Upper lobe of right lung (tissue), 1 donor: ENCODE measurements around the gene DMRTC2. TPM values are rescaled to one million over a fixed set of nuclear protein-coding genes. Genes with fewer than 3 reads are reported as not detected.
A peak's percentile ranks its signal among the peaks of the same experiment; 100 is the strongest.

ENCODE experiments used
- ATAC-seq: fragments of 200-7000 bp; cut with Tn5 transposase; one replicate; pipeline ENCODE4 v1.9.1; 2020; ENCODE audit warnings: mild to moderate bottlenecking, moderate library complexity
- DNase-seq: peaks from one replicate; pipeline ENCODE4 v3.0.0-alpha.2; 2020
- H3K27ac ChIP-seq: fragments of 200-600 bp; one replicate; pipeline ENCODE4 v1.8.0; 2022
- H3K27me3 ChIP-seq: fragments of 200-600 bp; one replicate; pipeline ENCODE4 v1.8.0; 2022; ENCODE audit warnings: mild to moderate bottlenecking
- H3K36me3 ChIP-seq: fragments of 200-600 bp; one replicate; pipeline ENCODE4 v1.8.0; 2022
- H3K4me1 ChIP-seq: fragments of 200-600 bp; one replicate; pipeline ENCODE4 v1.8.0; 2022
- H3K4me3 ChIP-seq: fragments of 200-600 bp; one replicate; pipeline ENCODE4 v1.8.0; 2022; ENCODE audit warnings: mild to moderate bottlenecking
- H3K9me3 ChIP-seq: fragments of 200-600 bp; one replicate; pipeline ENCODE4 v1.8.0; 2022
- intact Hi-C: fragments of 100-400 bp; cut with DNase I; formaldehyde crosslinking; loops from one replicate; pipeline ENCODE4 v1.11.0; 2022
- long read RNA-seq: library from polyadenylated mRNA; unstranded; transcript quantifications from one replicate; pipeline ENCODE4 v2.0.0, GENCODE V29; 2021
- total RNA-seq: library from RNA; stranded (reverse); fragmentation: NEBNext Ultra II Directional; extraction: Animal tissue kit (Norgen Biotek cat#: 25700); gene quantifications from one replicate; pipeline ENCODE4 v1.2.1, GENCODE V29; 2021
- TF ChIP-seq, protein P1 (sequence below): fragments of 200-600 bp; IDR thresholded peaks from one replicate; pipeline ENCODE4 v1.8.0; 2022; ENCODE audit warnings: antibody characterized with exemption
- donor health status: DM: no; HTN: yes; CAD: no; lungs with severe emphysema.

DMRTC2 gene
- not detected for total RNA-seq
- long read RNA-seq: 0 reads

DNA sequence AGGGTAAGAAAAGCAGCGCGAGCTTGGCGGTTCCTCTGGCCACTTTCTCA lies at the start of gene DMRTC2:
Gene DMRTC2, plus strand, starts transcription at position 42 of the 50 bp plus-strand sequence. CDS start 2,387 bp downstream, outside the sequence.
- Histone ChIP-seq H3K27me3 (no peaks in the 10 kb centered on the region), H3K27ac (no peak within 1 kb of the TSS), H3K4me3 (no peak within 1 kb of the TSS), H3K4me1 (no peaks in the 10 kb centered on the region), H3K36me3 (no peaks in the 10 kb centered on the region), H3K9me3 (no peaks in the 10 kb centered on the region)
- TF ChIP-seq, protein P1, sequence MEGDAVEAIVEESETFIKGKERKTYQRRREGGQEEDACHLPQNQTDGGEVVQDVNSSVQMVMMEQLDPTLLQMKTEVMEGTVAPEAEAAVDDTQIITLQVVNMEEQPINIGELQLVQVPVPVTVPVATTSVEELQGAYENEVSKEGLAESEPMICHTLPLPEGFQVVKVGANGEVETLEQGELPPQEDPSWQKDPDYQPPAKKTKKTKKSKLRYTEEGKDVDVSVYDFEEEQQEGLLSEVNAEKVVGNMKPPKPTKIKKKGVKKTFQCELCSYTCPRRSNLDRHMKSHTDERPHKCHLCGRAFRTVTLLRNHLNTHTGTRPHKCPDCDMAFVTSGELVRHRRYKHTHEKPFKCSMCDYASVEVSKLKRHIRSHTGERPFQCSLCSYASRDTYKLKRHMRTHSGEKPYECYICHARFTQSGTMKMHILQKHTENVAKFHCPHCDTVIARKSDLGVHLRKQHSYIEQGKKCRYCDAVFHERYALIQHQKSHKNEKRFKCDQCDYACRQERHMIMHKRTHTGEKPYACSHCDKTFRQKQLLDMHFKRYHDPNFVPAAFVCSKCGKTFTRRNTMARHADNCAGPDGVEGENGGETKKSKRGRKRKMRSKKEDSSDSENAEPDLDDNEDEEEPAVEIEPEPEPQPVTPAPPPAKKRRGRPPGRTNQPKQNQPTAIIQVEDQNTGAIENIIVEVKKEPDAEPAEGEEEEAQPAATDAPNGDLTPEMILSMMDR: no peak
- ATAC-seq (no peak), DNase-seq (no peak)
- intact Hi-C loops: no loop called here

DNA sequence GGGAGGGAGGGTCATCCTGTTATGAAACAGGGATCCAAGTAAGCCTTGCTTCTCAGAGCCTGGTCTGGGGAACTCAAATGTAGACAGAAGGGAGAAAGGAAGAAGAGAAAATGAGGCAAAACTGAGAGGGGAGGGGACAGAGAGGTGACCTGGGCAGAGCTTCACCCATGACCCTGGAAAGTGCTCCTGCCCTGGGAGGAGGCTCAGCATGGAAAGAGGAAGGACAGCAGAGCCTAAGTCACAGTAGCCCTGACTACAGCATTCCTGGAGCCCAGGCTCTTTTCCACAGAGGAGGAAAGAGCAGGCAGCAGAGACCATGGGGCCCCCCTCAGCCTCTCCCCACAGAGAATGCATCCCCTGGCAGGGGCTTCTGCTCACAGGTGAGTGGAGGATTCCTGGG lies 48.5 kb upstream of the DMRTC2 start, which contains the start of gene CEACAM3:
Gene CEACAM3, plus strand, starts transcription at position 226 of the 400 bp plus-strand sequence. Its CDS starts 91 bp downstream, at position 317.
- Histone ChIP-seq H3K27me3 (no peaks in the 10 kb centered on the region), H3K27ac (no peak within 1 kb of the TSS), H3K36me3 (no peaks in the 10 kb centered on the region), H3K9me3 (no peaks in the 10 kb centered on the region), H3K4me3 (no peak within 1 kb of the TSS), H3K4me1 (no peaks in the 10 kb centered on the region)
- ATAC-seq (peak; percentile 44), DNase-seq (no peak)
- TF ChIP-seq, protein P1: no peak
- intact Hi-C loops: no loop called here

DNA sequence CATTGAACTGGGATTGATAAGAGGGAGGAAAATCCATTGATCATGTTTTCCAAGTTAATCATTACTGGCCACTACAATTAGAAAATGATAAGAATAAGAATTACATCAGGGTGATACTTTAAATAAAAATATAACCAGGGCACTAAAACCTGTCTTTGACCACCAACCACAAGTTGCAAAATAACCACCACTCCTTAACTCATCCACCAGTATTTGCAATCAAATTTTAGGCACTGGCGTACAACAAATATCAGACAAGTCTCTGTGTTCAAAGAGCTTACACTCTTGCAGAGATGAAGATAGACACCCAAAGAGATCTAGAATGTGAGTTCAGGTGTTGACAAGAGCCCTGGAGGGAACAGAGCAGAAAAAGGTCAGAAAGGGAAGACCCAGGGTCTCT lies 47.9 kb upstream of the DMRTC2 start:
- Histone ChIP-seq H3K27ac (no peak overlapping the region), H3K36me3 (no peaks in the 10 kb centered on the region), H3K4me3 (no peak overlapping the region), H3K4me1 (no peaks in the 10 kb centered on the region), H3K9me3 (no peaks in the 10 kb centered on the region), H3K27me3 (no peaks in the 10 kb centered on the region)
- intact Hi-C loops: no loop called here
- TF ChIP-seq, protein P1: no peak
- DNase-seq: no peak
- ATAC-seq: no peak

DNA sequence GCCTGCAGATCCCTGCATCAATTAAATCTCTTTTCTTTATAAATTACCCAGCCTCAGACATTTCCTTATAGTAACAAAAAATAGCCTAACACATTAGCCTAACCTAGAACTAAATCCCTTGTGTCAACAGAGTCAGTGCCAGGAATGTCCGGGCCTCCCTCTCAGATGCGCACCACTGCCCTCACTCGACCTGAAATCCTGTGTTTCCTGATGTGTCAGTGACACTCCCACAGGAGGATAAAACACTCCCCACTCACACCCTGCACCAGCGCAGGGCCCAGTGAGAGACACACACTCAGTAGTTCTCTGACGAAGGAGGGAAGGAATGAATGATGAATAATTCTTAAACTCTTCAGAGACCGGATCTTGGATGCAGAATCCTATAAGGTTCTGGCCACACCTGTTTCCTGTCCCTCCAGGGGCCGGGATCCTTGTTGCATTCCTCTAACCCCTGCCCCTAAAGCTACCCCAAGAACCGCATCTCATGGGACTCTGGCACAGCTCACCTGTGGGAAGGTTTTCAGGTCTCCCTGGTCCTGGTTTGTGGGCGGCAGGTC lies 45.3 kb upstream of the DMRTC2 start:
- intact Hi-C loops: no loop called here
- Histone ChIP-seq H3K27me3 (no peaks in the 10 kb centered on the region), H3K9me3 (no peaks in the 10 kb centered on the region), H3K36me3 (no peaks in the 10 kb centered on the region), H3K4me3 (no peak overlapping the region), H3K4me1 (peaks cover 7% of the 10 kb centered on the region), H3K27ac (no peak overlapping the region)
- DNase-seq (no peak), ATAC-seq (peak; percentile 37)
- TF ChIP-seq, protein P1: no peak

DNA sequence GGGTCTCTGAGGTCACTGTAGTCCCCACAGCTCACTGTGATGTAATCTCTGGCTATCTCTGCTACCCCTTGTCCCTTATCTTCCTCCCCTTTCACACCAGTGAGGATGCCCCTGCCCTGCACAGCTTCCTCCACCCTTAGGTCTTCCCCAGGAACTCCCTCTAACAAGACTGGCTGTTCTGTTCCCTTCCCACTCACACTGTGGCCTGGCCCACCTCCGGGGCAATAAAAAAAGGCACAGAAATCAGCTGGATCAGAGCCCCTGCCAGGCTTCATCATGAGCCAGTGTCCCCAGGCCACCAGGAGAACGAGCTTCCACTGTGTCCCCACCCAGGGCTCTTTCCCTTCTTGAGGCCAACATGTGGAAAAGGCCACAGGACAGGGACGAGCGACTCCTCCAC lies 43.8 kb upstream of the DMRTC2 start:
- no peak for ATAC-seq
- no peak overlapping the region for H3K27ac ChIP-seq

DNA sequence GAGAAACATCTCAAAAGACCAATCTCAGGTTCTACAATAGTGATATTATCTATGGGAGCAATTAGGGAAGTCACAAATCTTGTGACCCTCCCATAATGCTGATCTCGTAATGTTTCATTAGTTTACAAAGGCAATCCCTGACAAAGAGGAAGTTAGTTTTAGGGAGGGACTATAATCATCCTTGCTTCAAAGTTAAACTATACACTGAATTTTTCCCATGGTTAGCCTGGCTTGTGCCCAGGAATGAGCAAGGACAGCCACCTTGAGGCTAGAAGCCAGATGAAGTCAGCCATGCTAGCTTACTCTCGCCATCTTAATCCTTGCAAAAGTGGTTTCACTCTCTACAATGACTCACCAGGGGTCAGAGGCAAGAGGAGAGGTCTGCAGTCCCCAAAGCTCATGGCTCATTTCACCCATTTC lies 43.0 kb upstream of the DMRTC2 start:
- H3K9me3 ChIP-seq: no peaks in the 10 kb centered on the region
- no peak overlapping the region for H3K27ac ChIP-seq
- TF ChIP-seq, protein P1: no peak
- H3K27me3 ChIP-seq: no peaks in the 10 kb centered on the region
- H3K4me3 ChIP-seq: no peak overlapping the region
- DNase-seq (no peak), ATAC-seq (peak; percentile 79)
- H3K4me1 ChIP-seq: peaks cover 7% of the 10 kb centered on the region
- intact Hi-C loops: no loop called here
- no peaks in the 10 kb centered on the region for H3K36me3 ChIP-seq

More for the DNA sequence above, 43.8 kb upstream of the DMRTC2 start:
- intact Hi-C loops: no loop called here
- H3K27me3 ChIP-seq: no peaks in the 10 kb centered on the region
- H3K4me1 ChIP-seq: peaks cover 7% of the 10 kb centered on the region
- no peaks in the 10 kb centered on the region for H3K9me3 ChIP-seq
- no peaks in the 10 kb centered on the region for H3K36me3 ChIP-seq
- no peak for DNase-seq
- no peak overlapping the region for H3K4me3 ChIP-seq
- TF ChIP-seq, protein P1: no peak
